Measurements from ENCODE around the gene TMPO.
"Not testable (repeated sequence)": the region's sequence is repeated elsewhere in the genome, so short reads cannot be mapped to it uniquely, and the experiment has no call there.

Gene TMPO

DNA sequence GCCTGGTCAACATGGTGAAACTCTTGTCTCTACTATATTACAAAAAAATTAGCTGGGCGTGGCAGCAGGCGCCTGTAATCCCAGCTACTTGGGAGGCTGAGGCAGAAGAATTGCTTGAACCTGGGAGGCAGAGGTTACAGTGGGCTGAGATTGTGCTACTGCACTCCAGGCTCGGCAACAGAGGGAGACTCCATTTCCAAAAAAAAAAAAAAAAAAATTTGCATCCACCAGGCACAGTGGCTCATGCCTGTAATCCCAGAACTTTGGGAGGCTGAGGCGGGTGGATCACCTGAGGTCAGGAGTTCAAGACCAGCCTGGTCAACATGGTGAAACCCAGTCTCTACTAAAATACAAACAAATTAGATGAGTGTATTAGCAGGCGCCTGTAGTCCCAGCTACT, 3.6 kb upstream of the TMPO start:
- DNase-seq (ENCODE audit: low spot score): not testable (repeated sequence)

DNA sequence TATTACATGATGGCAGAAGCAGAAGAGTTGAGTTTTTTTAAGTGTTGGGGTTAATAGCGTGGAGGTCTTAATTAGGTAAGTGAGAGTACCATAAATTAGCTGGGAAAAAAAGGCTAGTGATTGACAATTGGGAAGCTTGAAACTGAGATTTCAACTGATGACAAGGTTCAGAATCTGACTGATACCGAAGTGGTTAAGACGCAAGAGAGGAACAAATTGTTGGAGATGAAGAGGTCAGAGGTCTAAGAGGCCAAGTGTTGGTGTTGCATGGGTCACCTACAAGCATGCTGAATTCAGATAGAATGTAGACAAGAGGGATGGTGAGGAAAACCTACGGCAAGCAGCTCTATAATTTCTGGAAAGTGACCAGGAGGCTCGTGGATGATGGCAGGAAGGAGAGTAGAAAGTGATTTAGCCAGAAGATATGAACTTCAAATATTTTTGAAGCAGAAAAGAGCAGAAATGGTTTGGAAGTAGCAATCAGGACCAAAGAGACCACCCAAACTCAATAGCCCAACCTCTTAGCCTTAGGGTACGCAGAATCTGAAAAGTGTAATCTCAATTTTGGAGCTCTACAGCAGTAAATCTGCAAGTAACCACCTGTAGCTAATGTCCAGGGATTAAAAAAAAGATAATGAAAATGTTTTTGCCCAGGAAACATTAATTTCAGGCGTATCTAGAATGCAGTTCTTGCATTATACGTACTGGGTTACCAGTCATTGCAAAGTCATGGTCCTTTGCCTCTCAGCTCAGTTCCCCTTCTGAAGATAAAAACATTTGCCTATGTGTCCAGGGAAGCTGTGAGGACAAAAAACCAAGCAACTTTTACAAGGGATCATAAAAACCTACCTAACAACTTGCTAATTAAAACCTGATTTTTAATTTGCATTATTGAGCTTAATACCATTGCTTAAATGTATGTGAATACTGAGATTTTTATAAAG, 1.7 kb upstream of the TMPO start:
- no peak for DNase-seq (ENCODE audit: low spot score)

GRCh38 chr12:98514982-98515286, 456 bp upstream of the TMPO start:
- no peak for DNase-seq (ENCODE audit: low spot score)

- DNase-seq (ENCODE audit: low spot score): peak; percentile 73
Measured at GRCh38 chr12:98516111-98516873, 902 bp downstream of the TMPO start.

GRCh38 chr12:98519257-98519907, 4.0 kb downstream of the TMPO start:
- no peak for DNase-seq (ENCODE audit: low spot score)

DNA sequence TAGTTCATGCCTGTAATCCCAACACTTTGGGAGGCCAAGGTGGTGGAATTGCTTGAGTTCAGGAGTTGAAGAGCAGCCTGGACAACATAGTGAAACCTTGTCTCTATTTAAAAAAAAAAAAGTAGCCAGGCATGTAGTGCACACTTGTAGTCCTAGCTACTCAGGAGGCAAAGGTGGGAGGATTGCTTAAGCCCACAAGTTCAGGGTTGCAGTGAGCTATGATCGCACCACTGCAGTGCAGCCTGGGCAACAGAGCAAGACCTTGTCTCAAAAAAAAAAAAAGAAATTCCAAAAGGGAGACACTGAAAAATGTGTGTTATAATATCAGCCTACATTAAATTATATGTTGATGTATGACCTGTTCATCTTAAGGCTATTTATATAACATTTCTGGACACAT, 14.7 kb downstream of the TMPO start:
- DNase-seq (ENCODE audit: low spot score): no peak

DNA sequence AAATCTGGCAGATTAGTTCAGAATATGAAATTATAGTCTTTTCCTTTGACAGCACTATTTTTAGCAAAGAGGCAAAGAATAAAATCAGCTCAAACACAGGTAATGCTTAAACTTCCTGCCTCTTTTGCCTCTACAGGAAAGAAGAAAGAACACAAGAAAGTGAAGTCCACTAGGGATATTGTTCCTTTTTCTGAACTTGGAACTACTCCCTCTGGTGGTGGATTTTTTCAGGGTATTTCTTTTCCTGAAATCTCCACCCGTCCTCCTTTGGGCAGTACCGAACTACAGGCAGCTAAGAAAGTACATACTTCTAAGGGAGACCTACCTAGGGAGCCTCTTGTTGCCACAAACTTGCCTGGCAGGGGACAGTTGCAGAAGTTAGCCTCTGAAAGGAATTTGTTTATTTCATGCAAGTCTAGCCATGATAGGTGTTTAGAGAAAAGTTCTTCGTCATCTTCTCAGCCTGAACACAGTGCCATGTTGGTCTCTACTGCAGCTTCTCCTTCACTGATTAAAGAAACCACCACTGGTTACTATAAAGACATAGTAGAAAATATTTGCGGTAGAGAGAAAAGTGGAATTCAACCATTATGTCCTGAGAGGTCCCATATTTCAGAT, 17.4 kb downstream of the TMPO start:
- peak; percentile 49 for DNase-seq (ENCODE audit: low spot score)

GRCh38 chr12:98533723-98534251, 18.4 kb downstream of the TMPO start:
- peak; percentile 7 for DNase-seq (ENCODE audit: low spot score)

GRCh38 chr12:98538031-98538430, 22.6 kb downstream of the TMPO start:
- DNase-seq (ENCODE audit: low spot score): no peak

- DNase-seq (ENCODE audit: low spot score): no peak
Measured at GRCh38 chr12:98543701-98544100, 28.3 kb downstream of the TMPO start.

DNA sequence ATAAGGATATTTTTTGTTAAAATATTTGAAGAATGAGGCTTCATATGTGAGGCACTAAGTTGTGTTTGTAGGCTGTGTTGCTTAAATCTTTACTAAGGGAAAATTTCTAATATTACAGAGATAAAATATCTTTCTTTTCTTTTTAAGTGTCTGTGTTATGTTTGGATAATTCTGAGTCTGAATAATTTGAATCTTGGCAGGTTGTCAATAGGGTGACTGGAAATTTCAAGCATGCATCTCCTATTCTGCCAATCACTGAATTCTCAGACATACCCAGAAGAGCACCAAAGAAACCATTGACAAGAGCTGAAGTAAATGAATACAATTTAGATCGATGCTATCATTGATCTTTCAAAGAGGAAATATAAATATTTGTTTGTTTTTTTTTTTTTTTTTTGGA, 29.4 kb downstream of the TMPO start:
- no peak for DNase-seq (ENCODE audit: low spot score)

GRCh38 chr12:98549371-98550110, 34.2 kb downstream of the TMPO start:
- no peak for DNase-seq (ENCODE audit: low spot score)

- no peak for DNase-seq (ENCODE audit: low spot score)
Measured at GRCh38 chr12:98551787-98552186, 36.4 kb downstream of the TMPO start.

- not testable (repeated sequence) for DNase-seq (ENCODE audit: low spot score)
Measured at GRCh38 chr12:98558097-98558496, 42.7 kb downstream of the TMPO start.

DNA sequence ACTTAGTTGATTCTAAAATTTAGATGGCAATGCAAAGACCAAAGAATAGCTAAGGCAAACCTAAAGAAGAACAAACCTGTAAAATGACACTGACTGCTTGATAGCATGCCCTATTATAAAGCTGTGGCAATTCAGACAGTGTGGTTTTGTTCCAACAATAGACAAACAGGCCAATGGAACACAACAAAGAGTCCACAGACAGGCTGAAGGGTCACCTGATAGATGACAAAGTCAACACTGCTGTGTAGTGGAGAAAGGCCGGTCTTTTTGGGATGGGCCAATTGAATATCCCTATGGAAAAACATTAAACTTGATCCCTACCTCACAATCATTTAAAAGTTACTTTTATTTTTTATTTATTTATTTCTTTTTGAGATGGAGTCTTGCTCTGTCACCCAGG, 44.3 kb downstream of the TMPO start:
- no peak for DNase-seq (ENCODE audit: low spot score)

DNA sequence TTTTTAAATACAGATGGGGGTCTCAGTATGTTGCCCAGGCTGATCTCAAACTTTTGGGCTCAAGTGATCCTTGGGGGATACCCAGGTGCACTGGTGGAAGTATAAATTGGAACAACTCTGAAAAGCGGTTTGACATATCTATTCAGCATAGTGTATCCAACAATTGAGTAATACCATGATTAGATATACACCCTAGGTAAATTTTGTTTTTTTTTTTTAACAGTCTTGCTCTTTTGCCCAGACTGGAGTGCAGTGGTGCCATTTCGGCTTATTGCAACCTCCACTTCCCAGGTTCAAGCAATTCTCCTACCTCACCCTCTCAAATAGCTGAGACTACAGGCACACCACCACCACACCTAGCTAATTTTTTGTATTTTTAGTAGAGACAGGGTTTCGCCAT, 46.5 kb downstream of the TMPO start:
- no peak for DNase-seq (ENCODE audit: low spot score)

DNA sequence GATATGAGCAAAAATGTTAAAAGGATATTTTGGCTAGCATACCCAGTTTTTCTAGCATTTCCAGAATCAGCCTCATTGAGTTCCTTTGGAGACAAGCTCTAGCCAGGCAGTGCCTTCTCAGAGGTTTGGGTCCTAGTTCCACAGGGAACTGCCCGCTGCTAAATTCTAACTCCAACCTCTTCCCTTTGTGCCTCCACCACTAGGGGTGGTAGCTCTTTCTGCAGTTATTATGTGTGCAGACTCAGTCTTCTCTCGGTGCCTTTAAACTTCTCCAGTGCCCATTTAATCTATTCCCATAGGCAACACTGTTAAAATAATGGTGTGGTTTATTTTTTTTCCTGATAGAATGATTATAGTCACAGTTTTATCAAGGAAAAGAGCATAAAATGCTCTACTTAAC, 56.6 kb downstream of the TMPO start:
- no peak for DNase-seq (ENCODE audit: low spot score)

DNA sequence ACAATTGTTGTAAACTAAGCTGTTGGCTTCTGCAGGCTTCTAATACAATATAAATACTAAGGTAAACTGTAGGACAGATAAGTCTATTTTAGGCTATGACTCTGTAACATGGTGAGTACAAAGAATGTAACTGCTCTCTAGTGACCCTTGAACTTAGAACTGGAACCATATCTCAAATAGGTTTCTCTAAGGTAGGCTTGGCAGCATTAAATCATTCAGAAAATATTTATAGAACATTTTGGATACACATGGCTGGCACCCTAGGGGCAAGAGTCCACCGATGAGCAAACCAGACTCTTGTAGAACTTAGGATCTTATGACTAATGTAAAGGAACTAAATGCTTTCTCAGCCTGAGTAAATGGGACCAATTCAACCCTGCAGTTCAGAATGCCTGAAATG, 58.7 kb downstream of the TMPO start:
- no peak for DNase-seq (ENCODE audit: low spot score)

GRCh38 chr12:98575013-98575412, 59.6 kb downstream of the TMPO start:
- no peak for DNase-seq (ENCODE audit: low spot score)

DNA sequence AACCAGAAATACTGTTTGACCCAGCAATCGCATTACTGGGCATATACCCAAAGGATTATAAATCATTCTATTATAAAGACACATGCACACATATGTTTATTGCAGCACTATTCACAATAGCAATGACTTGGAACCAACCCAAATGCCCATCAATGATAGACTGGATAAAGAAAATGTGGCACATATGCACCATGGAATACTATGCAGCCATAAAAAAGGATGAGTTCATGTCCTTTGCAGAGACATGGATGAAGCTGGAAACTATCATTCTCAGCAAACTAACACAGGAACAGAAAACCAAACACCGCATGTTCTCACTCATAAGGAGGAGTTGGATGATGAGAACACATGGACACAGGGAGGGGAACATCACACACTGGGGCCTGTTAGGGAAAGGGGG, 61.4 kb downstream of the TMPO start:
- DNase-seq (ENCODE audit: low spot score): not testable (repeated sequence)

- DNase-seq (ENCODE audit: low spot score): no peak
Measured at GRCh38 chr12:98578392-98578791, 63.0 kb downstream of the TMPO start.

All from AG08395 (cell line).